WERI-Rb-1 (cell line): ENCODE measurements around the gene JAG2.

ENCODE experiments used
- DNase-seq: peaks from one replicate; pipeline ENCODE4 v3.0.0-alpha.2; 2020
- H3K27ac ChIP-seq: fragments of 250-450 bp; sonication (Bioruptor Pico); 2 replicates; pipeline ENCODE4 v1.5.1; 2020; ENCODE audit warnings: mild to moderate bottlenecking, moderate library complexity
- H3K27me3 ChIP-seq: fragments of 250-450 bp; sonication (Bioruptor Pico); 2 replicates; pipeline ENCODE4 v1.5.1; 2021; ENCODE audit warnings: mild to moderate bottlenecking, low read depth, moderate library complexity; ENCODE audit not compliant: insufficient read depth, severe bottlenecking
- H3K36me3 ChIP-seq: fragments of 250-450 bp; sonication (Bioruptor Pico); 2 replicates; pipeline ENCODE4 v1.5.1; 2020; ENCODE audit warnings: mild to moderate bottlenecking, moderate library complexity
- H3K4me3 ChIP-seq: 2 replicates; pipeline ENCODE4 v1.5.1; 2011; ENCODE audit warnings: low read depth, mild to moderate bottlenecking, control low read depth, low read length
- H3K9me3 ChIP-seq: fragments of 250-450 bp; sonication (Bioruptor Pico); 2 replicates; pipeline ENCODE4 v1.5.1; 2021; ENCODE audit warnings: mild to moderate bottlenecking, moderate library complexity; ENCODE audit not compliant: severe bottlenecking
- TF ChIP-seq, protein P1 (sequence below): IDR thresholded peaks from 2 replicates; pipeline ENCODE4 v1.5.1; 2011; ENCODE audit warnings: low read depth, mild to moderate bottlenecking, control low read depth, inconsistent platforms, low read length

JAG2 gene

DNA sequence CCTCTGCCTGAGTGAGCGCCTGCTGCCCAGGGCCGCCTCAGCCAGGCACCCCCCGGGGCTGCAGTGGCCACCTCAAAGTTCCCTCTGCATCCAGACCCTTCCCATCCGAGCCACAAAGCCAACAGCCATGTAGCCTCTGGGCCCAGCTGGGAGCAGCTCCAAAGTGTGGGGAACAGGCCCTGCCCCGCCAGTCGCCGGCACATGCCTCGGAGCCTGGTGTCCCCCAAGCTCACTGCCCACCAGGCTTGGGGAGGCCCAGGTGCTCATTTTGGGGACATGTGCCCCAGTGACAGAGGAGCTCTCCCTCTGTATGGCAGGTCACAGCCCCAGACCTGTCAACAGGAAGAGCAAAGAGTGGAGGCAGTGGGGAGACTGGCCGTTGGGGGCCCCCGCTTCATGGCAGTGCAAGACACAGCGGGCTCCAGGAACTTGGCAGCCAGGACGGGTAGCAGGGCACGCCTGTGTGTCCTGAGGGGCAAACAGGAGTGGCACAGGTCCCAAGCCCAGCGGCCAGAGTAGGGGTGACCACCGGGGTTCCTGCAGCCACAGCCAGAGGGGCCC lies 29.9 kb downstream of the JAG2 start:
- Histone ChIP-seq H3K27ac (no peak overlapping the region), H3K27me3 (no peaks in the 10 kb centered on the region), H3K4me3 (no peak overlapping the region), H3K36me3 (peaks cover 41% of the 10 kb centered on the region), H3K9me3 (peaks cover 17% of the 10 kb centered on the region)
- TF ChIP-seq, protein P1, sequence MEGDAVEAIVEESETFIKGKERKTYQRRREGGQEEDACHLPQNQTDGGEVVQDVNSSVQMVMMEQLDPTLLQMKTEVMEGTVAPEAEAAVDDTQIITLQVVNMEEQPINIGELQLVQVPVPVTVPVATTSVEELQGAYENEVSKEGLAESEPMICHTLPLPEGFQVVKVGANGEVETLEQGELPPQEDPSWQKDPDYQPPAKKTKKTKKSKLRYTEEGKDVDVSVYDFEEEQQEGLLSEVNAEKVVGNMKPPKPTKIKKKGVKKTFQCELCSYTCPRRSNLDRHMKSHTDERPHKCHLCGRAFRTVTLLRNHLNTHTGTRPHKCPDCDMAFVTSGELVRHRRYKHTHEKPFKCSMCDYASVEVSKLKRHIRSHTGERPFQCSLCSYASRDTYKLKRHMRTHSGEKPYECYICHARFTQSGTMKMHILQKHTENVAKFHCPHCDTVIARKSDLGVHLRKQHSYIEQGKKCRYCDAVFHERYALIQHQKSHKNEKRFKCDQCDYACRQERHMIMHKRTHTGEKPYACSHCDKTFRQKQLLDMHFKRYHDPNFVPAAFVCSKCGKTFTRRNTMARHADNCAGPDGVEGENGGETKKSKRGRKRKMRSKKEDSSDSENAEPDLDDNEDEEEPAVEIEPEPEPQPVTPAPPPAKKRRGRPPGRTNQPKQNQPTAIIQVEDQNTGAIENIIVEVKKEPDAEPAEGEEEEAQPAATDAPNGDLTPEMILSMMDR: no peak
- DNase-seq: peak; percentile 2

DNA sequence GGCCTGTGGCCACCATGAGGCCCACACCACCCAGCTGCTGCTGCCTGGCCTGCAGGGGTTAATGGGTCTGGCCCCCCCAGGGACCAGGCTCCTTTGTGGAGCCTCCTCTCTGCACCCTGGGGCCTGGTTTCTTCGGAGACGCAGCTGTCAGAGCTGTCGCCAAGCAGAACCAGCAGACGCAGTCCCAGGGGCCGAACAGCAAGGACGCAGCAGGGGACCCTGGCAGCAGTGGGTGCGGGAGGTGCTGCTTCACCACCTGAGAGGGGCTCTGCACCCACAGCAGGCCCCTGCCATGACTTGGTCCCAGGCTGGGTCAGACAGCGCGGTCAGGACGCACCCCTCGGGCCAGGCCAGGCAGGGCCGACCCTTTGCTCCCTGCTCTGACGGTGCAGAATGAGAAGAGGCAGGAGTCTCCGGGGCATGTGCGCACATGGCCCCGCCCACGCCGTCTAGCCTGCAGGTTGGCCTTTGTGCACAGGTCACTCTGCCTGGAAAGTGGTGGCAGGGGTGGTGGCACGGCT lies 30.5 kb downstream of the JAG2 start:
- no peak overlapping the region for H3K27ac ChIP-seq
- TF ChIP-seq, protein P1: no peak
- peaks cover 36% of the 10 kb centered on the region for H3K36me3 ChIP-seq
- peaks cover 17% of the 10 kb centered on the region for H3K9me3 ChIP-seq
- H3K27me3 ChIP-seq: no peaks in the 10 kb centered on the region
- no peak overlapping the region for H3K4me3 ChIP-seq
- peak; percentile 4 for DNase-seq

DNA sequence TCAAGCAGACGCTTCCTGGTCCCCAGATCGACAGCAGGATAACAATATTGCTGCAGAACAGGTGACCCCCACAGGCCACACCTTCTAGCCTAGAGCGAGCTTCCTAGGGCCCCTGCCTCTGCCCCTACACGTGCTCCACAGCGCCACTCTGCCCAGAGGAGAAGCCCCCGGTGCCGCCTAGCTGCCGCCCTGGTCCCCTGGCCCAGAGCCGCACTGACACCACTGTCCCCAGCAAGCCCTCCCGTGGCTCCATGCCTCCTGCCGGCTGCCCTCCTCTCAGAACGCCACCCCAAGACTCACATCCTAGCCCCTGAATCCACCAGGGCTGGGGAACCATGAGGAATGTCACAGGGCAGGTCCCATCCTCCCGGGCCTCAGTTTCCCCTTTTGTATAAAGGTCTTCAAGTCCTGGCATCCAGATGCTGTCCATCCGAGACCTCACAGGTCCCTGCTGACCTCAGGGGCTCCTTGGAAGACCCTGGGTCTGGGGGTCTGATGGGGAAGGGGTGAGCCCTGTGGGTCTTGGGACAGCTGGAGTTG lies 31.0 kb downstream of the JAG2 start:
- DNase-seq: no peak
- Histone ChIP-seq H3K9me3 (peaks cover 17% of the 10 kb centered on the region), H3K27me3 (no peaks in the 10 kb centered on the region), H3K36me3 (peaks cover 30% of the 10 kb centered on the region), H3K27ac (no peak overlapping the region), H3K4me3 (no peak overlapping the region)
- TF ChIP-seq, protein P1: no peak

DNA sequence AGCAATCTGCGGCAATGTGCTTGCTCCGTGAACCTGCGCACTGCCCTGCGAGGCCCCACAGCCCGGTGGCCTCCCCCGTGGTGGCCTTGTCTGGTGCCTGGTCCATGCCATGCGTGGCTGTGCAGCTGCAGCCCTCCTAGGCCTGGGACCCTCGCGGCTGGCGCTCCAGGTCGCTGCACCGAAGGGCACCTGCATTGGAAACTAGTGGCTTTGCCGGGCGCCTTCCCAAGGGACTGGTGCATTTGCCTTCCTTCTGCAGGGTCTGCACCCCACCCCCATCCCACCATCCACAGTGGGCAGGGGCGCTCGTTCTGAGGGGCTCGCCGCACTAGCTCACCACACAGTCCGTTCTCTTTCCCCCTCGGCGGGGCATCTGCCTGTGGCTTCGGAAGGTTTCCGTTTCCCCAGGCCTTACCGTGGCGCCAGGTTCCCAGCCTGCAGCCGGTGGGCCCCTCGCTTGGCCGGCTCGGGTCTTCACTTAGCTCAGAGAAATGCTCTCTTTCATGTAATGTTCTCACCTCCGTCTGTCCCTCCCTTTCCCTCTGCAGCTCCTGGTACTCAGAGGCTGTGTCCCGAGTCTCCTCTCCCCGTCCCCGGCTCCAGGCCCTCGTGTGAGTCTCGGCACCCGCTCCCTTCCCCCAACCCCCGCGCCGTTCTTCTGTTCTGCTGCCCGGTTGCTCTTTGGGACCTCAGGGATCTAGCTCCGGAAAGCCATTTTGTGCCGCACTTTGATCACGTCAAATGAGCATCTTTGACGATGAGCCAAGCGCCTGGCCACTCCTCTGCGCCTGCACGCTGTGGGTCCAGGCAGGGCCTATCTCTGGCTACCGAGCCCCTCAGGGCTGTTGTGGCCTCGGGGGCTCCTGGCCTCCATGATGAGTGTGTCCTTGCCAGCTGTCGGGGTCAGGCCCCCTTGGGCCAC lies 31.9 kb downstream of the JAG2 start:
- Histone ChIP-seq H3K27ac (no peak overlapping the region), H3K9me3 (peaks cover 19% of the 10 kb centered on the region), H3K27me3 (no peaks in the 10 kb centered on the region), H3K4me3 (no peak overlapping the region), H3K36me3 (peaks cover 21% of the 10 kb centered on the region)
- no peak for DNase-seq
- TF ChIP-seq, protein P1: no peak

DNA sequence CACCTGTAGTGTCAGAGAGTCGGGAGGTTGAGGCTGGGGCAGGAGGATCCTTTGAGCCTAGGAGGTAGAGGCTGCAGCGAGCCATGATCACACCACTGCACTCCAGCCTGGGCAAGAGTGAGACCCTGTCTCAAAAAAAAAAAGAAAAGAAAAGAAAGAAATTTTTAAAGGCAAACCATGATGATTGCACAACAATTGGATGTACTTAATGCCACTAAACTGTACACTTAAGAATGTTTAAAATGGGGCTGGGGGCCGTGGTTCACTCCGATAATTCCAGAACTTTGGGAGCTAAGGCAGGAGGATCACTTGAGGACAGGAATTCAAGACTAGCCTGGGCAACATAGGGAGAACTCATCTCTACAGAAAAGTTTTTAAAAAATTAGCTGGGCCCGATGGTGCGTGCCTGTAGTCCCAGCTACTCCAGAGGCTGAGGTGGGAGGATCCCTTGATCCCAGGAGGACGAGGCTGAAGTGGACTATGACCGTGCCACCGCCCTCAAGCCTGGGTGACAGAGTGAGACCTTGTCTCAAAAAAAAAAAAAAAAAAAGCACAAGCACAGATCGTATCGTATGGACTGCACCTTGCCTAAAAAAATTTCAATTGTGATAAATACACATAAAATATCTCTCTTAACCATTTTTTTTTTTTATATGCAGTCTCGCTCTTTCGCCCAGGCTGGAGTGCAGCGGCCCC lies 32.7 kb downstream of the JAG2 start:
- TF ChIP-seq, protein P1: no peak
- Histone ChIP-seq H3K36me3 (peaks cover 13% of the 10 kb centered on the region), H3K9me3 (peaks cover 25% of the 10 kb centered on the region), H3K4me3 (no peak overlapping the region), H3K27ac (no peak overlapping the region), H3K27me3 (no peaks in the 10 kb centered on the region)
- no peak for DNase-seq
